Measurements from ENCODE around the gene RPS6KA6. TPM values are rescaled to one million over a fixed set of nuclear protein-coding genes. Genes with fewer than 3 reads are reported as not detected.

RPS6KA6 gene
- total RNA-seq, 1 donor from 2014 or later, result 12.4 TPM

DNA sequence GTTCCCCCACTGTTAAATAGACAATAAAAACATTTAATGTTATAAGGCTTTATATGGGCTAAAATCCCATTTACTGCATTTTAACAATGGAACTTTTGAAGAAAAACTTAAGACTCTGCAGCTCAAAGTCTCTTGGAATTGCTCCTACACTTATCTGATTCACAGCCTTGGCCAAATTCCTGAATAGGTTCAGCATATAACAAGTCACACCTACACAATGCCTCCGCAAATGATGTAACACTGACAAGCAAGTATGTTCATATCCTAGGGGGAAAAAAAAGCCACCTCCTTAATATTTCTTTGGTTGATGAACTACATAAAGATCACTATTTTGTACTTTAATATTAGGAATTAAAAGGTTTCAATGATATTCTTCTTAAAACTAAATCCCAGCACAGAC lies 34.5 kb downstream of the RPS6KA6 start:
- no peak for TF ChIP-seq CTCF (IDR thresholded peaks at IDR 0.05; ENCODE audit: unreplicated experiment)
- DNase-seq (ENCODE audit: low spot score in 2 of 2, unreplicated experiment in 2 of 2), result no peak
- H3K27ac Mint-ChIP-seq, result no peak overlapping the region
- H3K4me1 Mint-ChIP-seq, result no peaks in the 10 kb centered on the region
- H3K36me3 Mint-ChIP-seq, result peaks cover 16% of the 10 kb centered on the region
- H3K27me3 Mint-ChIP-seq (ENCODE audit: low read depth), result no peaks in the 10 kb centered on the region
- H3K9me3 Mint-ChIP-seq, result peaks cover 23% of the 10 kb centered on the region
- no peak overlapping the region for H3K4me3 Mint-ChIP-seq

DNA sequence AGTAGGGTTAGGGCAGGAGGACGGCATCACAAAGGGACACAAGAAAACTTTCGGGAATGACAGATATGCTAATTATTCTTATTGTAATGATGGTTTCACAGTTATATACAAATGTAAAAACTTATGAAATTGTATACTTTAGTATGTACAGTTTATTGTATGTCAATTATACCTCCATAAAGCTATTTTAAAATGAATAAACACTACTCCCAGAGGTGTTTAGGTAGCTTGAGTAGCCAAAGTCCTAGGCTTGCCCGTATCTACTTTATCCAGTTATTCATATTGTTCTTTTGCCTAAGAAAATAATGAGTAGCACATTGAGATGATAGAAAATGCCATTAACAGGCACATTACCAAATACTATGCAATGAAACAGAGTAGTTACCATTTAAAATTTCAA lies 43.0 kb downstream of the RPS6KA6 start:
- H3K4me3 Mint-ChIP-seq, result no peak overlapping the region
- peaks cover 35% of the 10 kb centered on the region for H3K36me3 Mint-ChIP-seq
- no peaks in the 10 kb centered on the region for H3K4me1 Mint-ChIP-seq
- no peak overlapping the region for H3K27ac Mint-ChIP-seq
- no peaks in the 10 kb centered on the region for H3K27me3 Mint-ChIP-seq (ENCODE audit: low read depth)
- DNase-seq (ENCODE audit: low spot score in 2 of 2, unreplicated experiment in 2 of 2), result no peak
- peaks cover 52% of the 10 kb centered on the region for H3K9me3 Mint-ChIP-seq
- TF ChIP-seq CTCF (IDR thresholded peaks at IDR 0.05; ENCODE audit: unreplicated experiment), result no peak

- no peak for DNase-seq (ENCODE audit: low spot score in 2 of 2, unreplicated experiment in 2 of 2)
- H3K9me3 Mint-ChIP-seq, result peaks cover 56% of the 10 kb centered on the region
- no peaks in the 10 kb centered on the region for H3K27me3 Mint-ChIP-seq (ENCODE audit: low read depth)
- H3K36me3 Mint-ChIP-seq, result peaks cover 36% of the 10 kb centered on the region
- no peaks in the 10 kb centered on the region for H3K4me1 Mint-ChIP-seq
- TF ChIP-seq CTCF (IDR thresholded peaks at IDR 0.05; ENCODE audit: unreplicated experiment), result no peak
- H3K27ac Mint-ChIP-seq, result no peak overlapping the region
- no peak overlapping the region for H3K4me3 Mint-ChIP-seq
Observed at GRCh38 chrX:84144281-84144680, 43.7 kb downstream of the RPS6KA6 start.

- DNase-seq (ENCODE audit: low spot score in 2 of 2, unreplicated experiment in 2 of 2), result no peak
- Mint-ChIP-seq H3K27ac (no peak overlapping the region), H3K27me3 (ENCODE audit: low read depth) (no peaks in the 10 kb centered on the region), H3K4me1 (peaks cover 7% of the 10 kb centered on the region), H3K36me3 (peaks cover 16% of the 10 kb centered on the region), H3K4me3 (no peak overlapping the region), H3K9me3 (peaks cover 27% of the 10 kb centered on the region)
- no peak for TF ChIP-seq CTCF (IDR thresholded peaks at IDR 0.05; ENCODE audit: unreplicated experiment)
Observed at GRCh38 chrX:84133023-84133422, 55.0 kb downstream of the RPS6KA6 start.

DNA sequence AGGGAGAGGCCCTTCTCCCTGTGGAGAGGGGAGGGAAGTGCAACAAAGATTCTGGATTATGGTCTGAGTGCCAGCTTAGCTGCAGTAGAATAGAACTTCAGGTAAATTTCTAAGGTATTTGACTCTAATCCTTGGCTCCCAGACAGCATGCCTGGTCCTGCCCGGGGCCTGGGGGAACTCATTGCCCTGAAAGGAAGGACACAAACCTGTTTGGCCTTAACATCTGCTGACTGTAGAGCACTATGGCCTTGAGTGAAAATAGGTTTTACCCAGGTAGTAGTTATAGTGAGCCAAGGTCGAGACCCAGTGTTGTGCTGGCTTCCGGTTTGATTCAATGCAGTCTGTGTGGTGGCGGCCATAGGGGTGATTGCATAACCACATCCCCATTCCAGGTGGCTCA lies 64.4 kb downstream of the RPS6KA6 start:
- H3K4me3 Mint-ChIP-seq, result no peak overlapping the region
- no peak for DNase-seq (ENCODE audit: low spot score in 2 of 2, unreplicated experiment in 2 of 2)
- peaks cover 7% of the 10 kb centered on the region for H3K4me1 Mint-ChIP-seq
- peaks cover 67% of the 10 kb centered on the region for H3K9me3 Mint-ChIP-seq
- H3K36me3 Mint-ChIP-seq, result peaks cover 26% of the 10 kb centered on the region
- H3K27ac Mint-ChIP-seq, result no peak overlapping the region
- H3K27me3 Mint-ChIP-seq (ENCODE audit: low read depth), result no peaks in the 10 kb centered on the region
- TF ChIP-seq CTCF (IDR thresholded peaks at IDR 0.05; ENCODE audit: unreplicated experiment), result no peak

DNA sequence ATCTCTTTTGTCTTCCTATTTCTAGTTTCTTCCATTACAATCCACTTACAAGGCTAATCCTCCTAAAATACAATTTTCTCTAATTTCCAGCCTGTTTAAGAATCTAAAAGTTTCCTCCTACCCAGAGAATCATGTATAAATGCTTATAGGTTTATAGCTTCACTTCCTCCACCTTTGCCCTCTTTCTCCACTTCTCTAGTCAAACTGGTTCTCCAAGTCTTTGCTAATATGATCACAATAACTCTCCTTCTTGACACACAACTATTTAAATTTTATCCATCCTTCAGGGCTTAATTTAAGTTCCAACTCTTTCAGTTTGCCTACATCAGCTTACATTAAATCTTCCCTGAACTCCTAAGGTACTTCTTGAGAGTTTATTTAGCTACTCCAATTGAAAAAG lies 69.2 kb downstream of the RPS6KA6 start:
- no peak for TF ChIP-seq CTCF (IDR thresholded peaks at IDR 0.05; ENCODE audit: unreplicated experiment)

More for the DNA sequence above, 69.2 kb downstream of the RPS6KA6 start:
- Mint-ChIP-seq H3K4me1 (peaks cover 10% of the 10 kb centered on the region), H3K4me3 (no peak overlapping the region), H3K27me3 (ENCODE audit: low read depth) (no peaks in the 10 kb centered on the region), H3K9me3 (peaks cover 44% of the 10 kb centered on the region), H3K36me3 (peaks cover 20% of the 10 kb centered on the region), H3K27ac (peak overlapping the region; percentile 13)
- no peak for DNase-seq (ENCODE audit: low spot score in 2 of 2, unreplicated experiment in 2 of 2)
